Small intestine (tissue), 7 donors: Measurements from ENCODE around the gene ZBTB16. TPM values are rescaled to one million over a fixed set of nuclear protein-coding genes. Genes with fewer than 3 reads are reported as not detected.

ENCODE experiments used
- DNase-seq, 2 donors: peaks; one replicate each; pipeline versions ENCODE4 v3.0.0 to v3.0.0-alpha.2; 2013
- FAIRE-seq: peaks from 2 replicates; lab custom pipeline; 2012; peaks lifted over from hg19 to GRCh38; lab: Jason Lieb, UNC
- H3K27ac ChIP-seq, 3 donors: one replicate each; pipeline ENCODE4 v1.5.1; 2013; ENCODE audit warnings: low read length in 2 of 3, mild to moderate bottlenecking in 2 of 3, control low read depth in 1 of 3, inconsistent platforms in 1 of 3, low read depth in 1 of 3, moderate library complexity in 1 of 3
- H3K27me3 ChIP-seq, 3 donors: one replicate each; pipeline ENCODE4 v1.6.1; 2013; ENCODE audit warnings: low read length in 3 of 3, inconsistent platforms in 1 of 3; ENCODE audit not compliant: control insufficient read depth in 3 of 3, insufficient read depth in 3 of 3
- H3K36me3 ChIP-seq, 3 donors: one replicate each; pipeline ENCODE4 v1.6.1; 2013; ENCODE audit warnings: low read length in 3 of 3, inconsistent platforms in 1 of 3, low read depth in 1 of 3, mild to moderate bottlenecking in 1 of 3, moderate library complexity in 1 of 3; ENCODE audit not compliant: control insufficient read depth in 3 of 3, insufficient read depth in 2 of 3
- H3K4me1 ChIP-seq, 3 donors: one replicate each; pipeline ENCODE4 v1.6.1; 2013; ENCODE audit warnings: low read length in 2 of 3, inconsistent platforms in 1 of 3, low read depth in 1 of 3, mild to moderate bottlenecking in 1 of 3, moderate library complexity in 1 of 3; ENCODE audit not compliant: control insufficient read depth in 3 of 3, insufficient read depth in 2 of 3
- H3K4me3 ChIP-seq, 3 donors: one replicate each; pipeline ENCODE4 v1.5.1; 2013; ENCODE audit warnings: low read length in 3 of 3, control low read depth in 1 of 3, inconsistent platforms in 1 of 3, low read depth in 1 of 3, mild to moderate bottlenecking in 1 of 3, moderate library complexity in 1 of 3
- H3K9me3 ChIP-seq, 2 donors: one replicate each; pipeline ENCODE4 v1.6.1; 2013; ENCODE audit warnings: low read depth in 1 of 2, low read length in 1 of 2; ENCODE audit not compliant: control insufficient read depth in 2 of 2, insufficient read depth in 1 of 2
- whole genome bisulfite sequencing, 3 donors: extraction: QIAGEN DNeasy Blood & Tissue Kit; methylation state at CpG; one replicate each; pipeline ENCODE4 v1.1.7; 2013; 5-methylcytosine and 5-hydroxymethylcytosine counted together
- polyA plus RNA-seq, 4 donors: library from polyadenylated mRNA; stranded (reverse) in 3 of 4; unstranded in 1 of 4; fragments of 200-250 nt in 3 of 4; fragments of 120-200 nt in 1 of 4; gene quantifications; one replicate each; pipeline versions ENCODE4 v1.2.1 to v1.2.3, GENCODE V29; 2013
- donor health status: healthy with polysubstance abuse.
- donor health status: control.
- donor health status: control.
- donor health status: Bipolar disorder and iron deficiency.
- donor health status: healthy.

Gene ZBTB16
- polyA plus RNA-seq, 4 donors, result 1.5 to 32.4 (median 17.4) TPM

GRCh38 chr11:114202011-114202609 is 142.6 kb downstream of the ZBTB16 start:
- Histone ChIP-seq H3K27me3 (no peaks in the 10 kb centered on the region), H3K9me3 (no peaks in the 10 kb centered on the region), H3K4me1 (no peaks in the 10 kb centered on the region), H3K4me3 (no peak overlapping the region), H3K27ac (no peak overlapping the region), H3K36me3 (peaks cover 0 to 3% (median 0%) of the 10 kb centered on the region in 3 donors)
- FAIRE-seq, result no peak
- 81 to 82% (median 81%) methylated on average over 8 of the region's 8 CpGs for WGBS, 3 donors
- no peak for DNase-seq

DNA sequence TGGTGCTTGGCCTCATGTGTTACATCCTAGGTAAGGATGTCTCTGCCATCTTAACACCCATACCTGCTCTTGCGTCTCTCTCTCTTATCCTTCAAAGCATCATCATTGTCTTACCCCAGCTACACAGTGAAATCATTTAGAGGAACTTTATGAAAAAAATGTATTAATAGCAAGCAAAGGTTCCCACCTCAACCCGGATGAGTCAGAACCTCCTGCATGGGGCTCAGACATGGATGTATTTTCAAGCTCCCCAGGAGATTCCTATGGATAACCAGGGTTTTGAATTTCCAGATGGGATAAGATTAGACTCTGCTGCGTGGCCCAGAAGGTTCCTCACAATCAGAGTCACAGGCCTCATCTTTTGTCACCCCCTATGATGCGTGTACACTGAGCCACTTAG is 147.6 kb downstream of the ZBTB16 start:
- peaks cover 0 to 34% (median 8%) of the 10 kb centered on the region in 3 donors for H3K4me1 ChIP-seq
- FAIRE-seq, result no peak
- no peak overlapping the region for H3K4me3 ChIP-seq
- WGBS, 3 donors, result 70 to 85% (median 81%) methylated on average over 4 of the region's 4 CpGs
- no peaks in the 10 kb centered on the region for H3K9me3 ChIP-seq
- DNase-seq, result no peak
- peaks cover 0 to 3% (median 0%) of the 10 kb centered on the region in 3 donors for H3K36me3 ChIP-seq
- no peaks in the 10 kb centered on the region for H3K27me3 ChIP-seq
- no peak overlapping the region for H3K27ac ChIP-seq

GRCh38 chr11:114208377-114208776 is 148.9 kb downstream of the ZBTB16 start:
- peaks cover 0 to 3% (median 0%) of the 10 kb centered on the region in 3 donors for H3K36me3 ChIP-seq
- H3K4me1 ChIP-seq, result peaks cover 0 to 34% (median 8%) of the 10 kb centered on the region in 3 donors
- no peaks in the 10 kb centered on the region for H3K9me3 ChIP-seq
- FAIRE-seq (no peak), DNase-seq (no peak)
- WGBS, 3 donors, result 79 to 91% (median 81%) methylated on average over 2 of the region's 2 CpGs
- H3K27ac ChIP-seq, result no peak overlapping the region
- H3K27me3 ChIP-seq, result no peaks in the 10 kb centered on the region
- H3K4me3 ChIP-seq, result no peak overlapping the region

- Histone ChIP-seq H3K4me1 (peaks cover 0 to 34% (median 8%) of the 10 kb centered on the region in 3 donors), H3K9me3 (no peaks in the 10 kb centered on the region), H3K4me3 (no peak overlapping the region), H3K27me3 (no peaks in the 10 kb centered on the region), H3K36me3 (peaks cover 0 to 3% (median 0%) of the 10 kb centered on the region in 3 donors), H3K27ac (peak overlapping the region; percentile 56 to 90 (median 78))
- FAIRE-seq (no peak), DNase-seq (no peak)
- 64 to 72% (median 70%) methylated on average over 2 of the region's 2 CpGs for WGBS, 3 donors
These were observed 149.8 kb downstream of the ZBTB16 start for GRCh38 chr11:114209343-114209742.

- WGBS, 3 donors, result 12 to 66% (median 26%) methylated on average over 9 of the region's 9 CpGs
- no peaks in the 10 kb centered on the region for H3K9me3 ChIP-seq
- no peak overlapping the region for H3K4me3 ChIP-seq
- peak overlapping the region; percentile 56 to 90 (median 78) for H3K27ac ChIP-seq
- DNase-seq (peak; percentile 93 to 94), FAIRE-seq (no peak)
- H3K4me1 ChIP-seq, result peaks cover 0 to 34% (median 8%) of the 10 kb centered on the region in 3 donors
- H3K27me3 ChIP-seq, result no peaks in the 10 kb centered on the region
- H3K36me3 ChIP-seq, result no peaks in the 10 kb centered on the region
These were observed 150.4 kb downstream of the ZBTB16 start for GRCh38 chr11:114209904-114210303.

GRCh38 chr11:114211444-114212121 is 152.1 kb downstream of the ZBTB16 start:
- Histone ChIP-seq H3K4me3 (no peak overlapping the region), H3K36me3 (no peaks in the 10 kb centered on the region)

DNA sequence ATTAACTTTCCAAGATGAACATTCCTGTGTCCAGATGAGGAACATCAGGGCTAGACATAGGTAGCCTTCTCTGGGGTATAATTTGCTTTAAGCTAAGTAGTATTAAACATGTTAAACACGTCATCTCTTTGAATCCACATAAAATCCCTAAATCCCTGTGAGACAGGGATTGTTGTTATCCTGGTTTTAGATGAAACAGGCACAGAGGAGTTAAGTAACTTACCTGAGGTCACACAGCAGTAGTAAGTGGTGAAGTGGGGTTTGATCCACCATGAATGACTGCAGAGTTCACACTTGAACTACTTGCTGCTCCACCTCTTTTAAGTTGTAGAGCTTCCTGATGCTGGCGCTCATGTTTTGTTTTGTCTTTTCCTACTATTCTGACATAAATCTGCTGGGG is 154.1 kb downstream of the ZBTB16 start:
- no peaks in the 10 kb centered on the region for H3K36me3 ChIP-seq
- H3K4me3 ChIP-seq, result no peak overlapping the region
- H3K27ac ChIP-seq, result no peak overlapping the region
- no peaks in the 10 kb centered on the region for H3K9me3 ChIP-seq
- 82 to 94% (median 91%) methylated on average over 2 of the region's 2 CpGs for WGBS, 3 donors
- H3K27me3 ChIP-seq, result no peaks in the 10 kb centered on the region
- DNase-seq (no peak), FAIRE-seq (no peak)
- H3K4me1 ChIP-seq, result peaks cover 0 to 39% (median 8%) of the 10 kb centered on the region in 3 donors

More at GRCh38 chr11:114211444-114212121, 152.1 kb downstream of the ZBTB16 start:
- Histone ChIP-seq H3K27ac (no peak overlapping the region), H3K4me1 (peaks cover 0 to 42% (median 8%) of the 10 kb centered on the region in 3 donors), H3K27me3 (no peaks in the 10 kb centered on the region), H3K9me3 (no peaks in the 10 kb centered on the region)
- peak in 1 of 2 donors; percentile 57 for DNase-seq
- 43 to 62% (median 62%) methylated on average over 20 of the region's 20 CpGs for WGBS, 3 donors
- no peak for FAIRE-seq

DNA sequence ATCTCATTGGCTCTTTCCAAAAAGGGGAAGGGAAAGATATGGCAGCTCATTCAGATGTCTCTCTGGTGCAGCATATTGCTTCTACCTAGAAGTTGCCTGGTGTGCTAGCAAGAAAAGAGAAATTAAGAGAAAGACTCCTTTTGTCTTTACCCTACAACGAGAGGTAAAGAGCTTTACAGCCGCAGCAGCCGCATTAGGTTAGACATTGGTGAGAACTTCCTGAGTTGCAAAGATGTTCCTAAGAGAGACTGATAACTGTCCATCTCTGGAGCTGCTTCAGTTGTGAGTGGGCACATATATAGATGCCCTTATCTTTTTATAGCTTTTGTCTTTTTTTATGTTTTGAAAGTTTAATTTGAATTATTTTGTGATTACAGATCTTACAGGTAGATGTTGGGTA is 155.9 kb downstream of the ZBTB16 start:
- Histone ChIP-seq H3K9me3 (no peaks in the 10 kb centered on the region), H3K27ac (no peak overlapping the region), H3K27me3 (no peaks in the 10 kb centered on the region), H3K36me3 (no peaks in the 10 kb centered on the region), H3K4me1 (peaks cover 0 to 22% (median 0%) of the 10 kb centered on the region in 3 donors), H3K4me3 (no peak overlapping the region)
- DNase-seq (no peak), FAIRE-seq (no peak)
- 87 to 91% (median 90%) methylated on average over 3 of the region's 3 CpGs for WGBS, 3 donors
